AG08396 (cell line): ENCODE data around the gene DDX18.
"Not testable (repeated sequence)": the region's sequence is repeated elsewhere in the genome, so short reads cannot be mapped to it uniquely, and the experiment has no call there.

ENCODE experiments used
- DNase-seq: peaks from one replicate; pipeline ENCODE4 v3.0.0; 2012; ENCODE audit warnings: low spot score, mixed read lengths

The DDX18 gene

GRCh38 chr2:117814417-117815264 is at the start of gene DDX18:
DDX18 (plus strand) TSS chr2:117814691; CDS start chr2:117814778, 87 bp downstream.
- peak; percentile 90 for DNase-seq

- DNase-seq, result no peak
Observed at GRCh38 chr2:117770730-117771129, 43.8 kb upstream of the DDX18 start.

- peak; percentile 28 for DNase-seq
Observed at GRCh38 chr2:117771969-117772630, 42.4 kb upstream of the DDX18 start.

GRCh38 chr2:117774716-117775115 is 39.8 kb upstream of the DDX18 start:
- no peak for DNase-seq

GRCh38 chr2:117775703-117776219 is 38.7 kb upstream of the DDX18 start:
- DNase-seq, result no peak

GRCh38 chr2:117776888-117777287 is 37.6 kb upstream of the DDX18 start:
- no peak for DNase-seq

- DNase-seq, result peak; percentile 30
Observed at GRCh38 chr2:117785740-117786139, 28.8 kb upstream of the DDX18 start.

GRCh38 chr2:117786520-117786919 is 28.0 kb upstream of the DDX18 start:
- DNase-seq, result no peak

- no peak for DNase-seq
Observed at GRCh38 chr2:117789505-117789904, 25.0 kb upstream of the DDX18 start.

GRCh38 chr2:117794668-117795067 is 19.8 kb upstream of the DDX18 start:
- DNase-seq, result peak; percentile 29

GRCh38 chr2:117801826-117802225 is 12.7 kb upstream of the DDX18 start:
- peak; percentile 49 for DNase-seq

GRCh38 chr2:117803644-117804325 is 10.7 kb upstream of the DDX18 start:
- DNase-seq, result not testable (repeated sequence)

- DNase-seq, result no peak
Observed at GRCh38 chr2:117812443-117812842, 2.0 kb upstream of the DDX18 start.

- DNase-seq, result no peak
Observed at GRCh38 chr2:117815946-117816345, 1.5 kb downstream of the DDX18 start.

- no peak for DNase-seq
Observed at GRCh38 chr2:117818921-117819320, 4.4 kb downstream of the DDX18 start.

GRCh38 chr2:117820444-117820843 is 6.0 kb downstream of the DDX18 start:
- DNase-seq, result no peak

- no peak for DNase-seq
Observed at GRCh38 chr2:117825437-117825836, 10.9 kb downstream of the DDX18 start.

- not testable (repeated sequence) for DNase-seq
Observed at GRCh38 chr2:117827464-117827863, 13.0 kb downstream of the DDX18 start.

GRCh38 chr2:117828870-117829269 is 14.4 kb downstream of the DDX18 start:
- DNase-seq, result no peak

GRCh38 chr2:117832332-117832731 is 17.8 kb downstream of the DDX18 start:
- DNase-seq, result peak; percentile 17

- peak; percentile 65 for DNase-seq
Observed at GRCh38 chr2:117832905-117833613, 18.6 kb downstream of the DDX18 start.

- DNase-seq, result no peak
Observed at GRCh38 chr2:117833911-117834310, 19.4 kb downstream of the DDX18 start.
